Fibroblast of villous mesenchyme (primary cell): ENCODE data around the gene IL9R. TPM values are rescaled to one million over a fixed set of nuclear protein-coding genes. Genes with fewer than 3 reads are reported as not detected.
"Not testable (repeated sequence)": the region's sequence is repeated elsewhere in the genome, so short reads cannot be mapped to it uniquely, and the experiment has no call there.

Experiments
- DNase-seq: peaks from one replicate; pipeline ENCODE4 v3.0.0-alpha.2; 2010; ENCODE audit warnings: low read depth
- H3K4me3 ChIP-seq: 2 replicates; pipeline ENCODE4 v1.5.1; 2011; ENCODE audit warnings: low read depth, mild to moderate bottlenecking, low read length
- total RNA-seq: library from RNA; depleted of rRNA; stranded (reverse); fragments of >200 nt; gene quantifications from 2 replicates; pipeline ENCODE4 v1.2.3, GENCODE V29; 2012
- TF ChIP-seq, protein P1 (sequence below): IDR thresholded peaks from 2 replicates; pipeline ENCODE4 v1.5.1; 2012; ENCODE audit warnings: low read depth, mild to moderate bottlenecking, low read length; ENCODE audit not compliant: insufficient read depth

IL9R gene
- total RNA-seq, 1 donor, result not detected

DNA sequence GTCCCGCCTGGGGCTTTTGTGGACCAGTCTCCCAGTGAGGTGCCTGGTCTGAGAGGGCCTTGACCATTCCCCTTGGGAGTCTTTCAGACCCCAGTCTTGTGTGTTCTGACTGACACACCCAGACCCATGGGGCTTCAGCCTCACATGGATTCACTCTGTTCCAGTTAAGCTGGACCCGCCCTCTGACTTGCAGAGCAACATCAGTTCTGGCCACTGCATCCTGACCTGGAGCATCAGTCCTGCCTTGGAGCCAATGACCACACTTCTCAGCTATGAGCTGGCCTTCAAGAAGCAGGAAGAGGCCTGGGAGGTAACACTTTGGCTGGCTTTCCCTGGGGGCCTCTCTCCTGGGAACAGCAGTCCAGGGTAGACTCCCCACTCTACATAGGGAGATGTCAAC lies 6.8 kb downstream of the IL9R start:
- no peak for DNase-seq
- H3K4me3 ChIP-seq, result no peak overlapping the region
- TF ChIP-seq, protein P1, sequence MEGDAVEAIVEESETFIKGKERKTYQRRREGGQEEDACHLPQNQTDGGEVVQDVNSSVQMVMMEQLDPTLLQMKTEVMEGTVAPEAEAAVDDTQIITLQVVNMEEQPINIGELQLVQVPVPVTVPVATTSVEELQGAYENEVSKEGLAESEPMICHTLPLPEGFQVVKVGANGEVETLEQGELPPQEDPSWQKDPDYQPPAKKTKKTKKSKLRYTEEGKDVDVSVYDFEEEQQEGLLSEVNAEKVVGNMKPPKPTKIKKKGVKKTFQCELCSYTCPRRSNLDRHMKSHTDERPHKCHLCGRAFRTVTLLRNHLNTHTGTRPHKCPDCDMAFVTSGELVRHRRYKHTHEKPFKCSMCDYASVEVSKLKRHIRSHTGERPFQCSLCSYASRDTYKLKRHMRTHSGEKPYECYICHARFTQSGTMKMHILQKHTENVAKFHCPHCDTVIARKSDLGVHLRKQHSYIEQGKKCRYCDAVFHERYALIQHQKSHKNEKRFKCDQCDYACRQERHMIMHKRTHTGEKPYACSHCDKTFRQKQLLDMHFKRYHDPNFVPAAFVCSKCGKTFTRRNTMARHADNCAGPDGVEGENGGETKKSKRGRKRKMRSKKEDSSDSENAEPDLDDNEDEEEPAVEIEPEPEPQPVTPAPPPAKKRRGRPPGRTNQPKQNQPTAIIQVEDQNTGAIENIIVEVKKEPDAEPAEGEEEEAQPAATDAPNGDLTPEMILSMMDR, result no peak

DNA sequence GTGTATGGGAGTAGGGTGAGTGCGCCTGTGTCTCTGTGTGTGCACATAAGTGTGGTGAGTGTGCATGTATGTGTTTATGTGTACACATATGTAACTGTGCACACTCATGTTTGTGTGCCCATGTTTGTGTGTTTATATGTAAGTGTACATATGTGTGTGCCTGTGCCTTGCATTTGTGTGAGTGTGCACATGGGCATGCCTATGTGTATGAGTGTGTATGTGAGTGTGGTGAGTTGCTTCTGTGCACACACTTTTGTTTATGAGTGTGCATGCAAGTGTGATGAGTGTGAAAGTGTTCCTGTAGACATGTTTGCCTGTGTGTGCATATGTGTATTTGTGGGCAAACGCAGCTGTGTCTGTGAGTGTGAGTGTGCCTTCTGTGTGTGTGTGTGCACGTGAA lies 7.2 kb downstream of the IL9R start:
- TF ChIP-seq, protein P1, result no peak
- H3K4me3 ChIP-seq, result no peak overlapping the region
- DNase-seq, result no peak

DNA sequence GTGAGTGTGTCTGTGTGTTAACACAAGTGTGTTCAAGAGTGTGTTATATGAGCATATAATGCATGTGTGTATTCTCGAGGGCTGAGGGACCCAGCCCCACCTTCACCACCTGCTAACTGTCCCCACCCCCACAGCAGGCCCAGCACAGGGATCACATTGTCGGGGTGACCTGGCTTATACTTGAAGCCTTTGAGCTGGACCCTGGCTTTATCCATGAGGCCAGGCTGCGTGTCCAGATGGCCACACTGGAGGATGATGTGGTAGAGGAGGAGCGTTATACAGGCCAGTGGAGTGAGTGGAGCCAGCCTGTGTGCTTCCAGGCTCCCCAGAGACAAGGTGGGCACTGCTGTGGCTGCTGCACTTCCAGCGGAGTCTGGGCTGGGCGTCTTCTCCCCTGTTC lies 7.6 kb downstream of the IL9R start:
- TF ChIP-seq, protein P1, result no peak
- H3K4me3 ChIP-seq, result no peak overlapping the region
- no peak for DNase-seq

DNA sequence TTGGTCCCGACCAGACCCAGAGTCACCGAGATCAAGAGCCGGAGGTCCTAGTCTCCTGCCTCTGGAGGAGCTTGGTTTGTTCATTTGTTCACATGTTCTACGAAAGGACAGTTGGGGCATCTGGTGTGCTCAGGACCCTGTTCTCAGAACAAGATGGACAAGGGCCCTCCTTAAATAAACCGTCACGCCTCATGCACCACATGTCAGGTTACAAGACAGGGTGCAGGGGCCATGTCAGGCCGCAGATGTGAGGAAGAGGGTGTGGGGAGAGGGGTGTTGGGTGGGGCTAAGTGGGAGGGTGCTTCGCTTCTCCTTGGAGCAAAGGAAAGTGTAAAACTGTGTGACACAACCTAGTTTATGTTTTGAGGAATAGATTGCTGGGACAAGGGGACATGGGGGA lies 9.0 kb downstream of the IL9R start:
- not testable (repeated sequence) for H3K4me3 ChIP-seq, DNase-seq

DNA sequence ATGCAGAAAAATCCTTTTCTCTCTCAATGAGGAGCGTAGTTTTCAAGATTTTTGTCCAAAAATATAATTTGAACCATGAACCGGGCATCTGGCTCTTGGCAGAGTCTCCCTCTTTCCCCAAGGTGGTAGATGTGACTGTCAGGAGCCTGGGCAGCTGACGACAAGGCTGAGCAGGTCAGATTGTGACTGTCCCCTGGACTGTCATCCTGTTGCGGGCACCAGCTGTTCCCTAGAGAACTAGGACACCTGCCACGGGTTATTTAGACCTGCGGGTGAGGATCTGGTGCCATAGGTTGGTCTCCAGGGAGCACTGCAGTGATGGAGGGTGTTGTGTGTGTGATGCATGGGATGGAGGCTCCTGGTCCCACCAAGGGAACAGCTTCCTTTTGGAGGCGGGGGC lies 10.9 kb downstream of the IL9R start:
- DNase-seq, H3K4me3 ChIP-seq: not testable (repeated sequence)

DNA sequence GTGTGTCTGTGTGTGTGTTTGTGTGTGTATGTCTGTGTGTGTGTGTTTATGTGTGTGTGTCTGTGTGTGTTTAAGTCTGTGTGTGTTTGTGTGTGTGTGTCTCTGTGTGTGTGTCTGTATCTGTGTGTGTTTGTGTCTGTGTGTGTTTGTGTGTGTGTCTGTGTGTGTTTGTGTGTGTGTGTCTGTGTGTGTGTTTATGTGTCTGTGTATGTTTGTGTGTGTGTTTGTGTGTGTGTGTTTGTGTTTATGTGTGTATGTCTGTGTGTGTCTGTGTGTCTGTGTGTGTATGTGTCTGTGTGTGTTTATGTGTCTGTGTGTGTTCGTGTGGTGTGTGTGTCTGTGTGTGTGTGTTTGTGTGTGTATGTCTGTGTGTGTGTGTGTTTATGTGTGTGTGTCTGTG lies 11.4 kb downstream of the IL9R start:
- DNase-seq, result no peak
- TF ChIP-seq, protein P1, result no peak
- H3K4me3 ChIP-seq, result no peak overlapping the region

DNA sequence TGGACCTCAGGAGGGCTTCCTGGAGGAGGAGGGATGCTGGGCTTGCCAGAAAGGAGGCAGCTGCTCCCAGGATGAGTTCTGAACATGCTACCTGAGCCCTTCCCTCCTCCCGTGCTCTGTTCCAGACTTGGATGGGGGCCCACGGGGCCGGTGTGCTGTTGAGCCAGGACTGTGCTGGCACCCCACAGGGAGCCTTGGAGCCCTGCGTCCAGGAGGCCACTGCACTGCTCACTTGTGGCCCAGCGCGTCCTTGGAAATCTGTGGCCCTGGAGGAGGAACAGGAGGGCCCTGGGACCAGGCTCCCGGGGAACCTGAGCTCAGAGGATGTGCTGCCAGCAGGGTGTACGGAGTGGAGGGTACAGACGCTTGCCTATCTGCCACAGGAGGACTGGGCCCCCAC lies 12.2 kb downstream of the IL9R start:
- not testable (repeated sequence) for DNase-seq, H3K4me3 ChIP-seq

DNA sequence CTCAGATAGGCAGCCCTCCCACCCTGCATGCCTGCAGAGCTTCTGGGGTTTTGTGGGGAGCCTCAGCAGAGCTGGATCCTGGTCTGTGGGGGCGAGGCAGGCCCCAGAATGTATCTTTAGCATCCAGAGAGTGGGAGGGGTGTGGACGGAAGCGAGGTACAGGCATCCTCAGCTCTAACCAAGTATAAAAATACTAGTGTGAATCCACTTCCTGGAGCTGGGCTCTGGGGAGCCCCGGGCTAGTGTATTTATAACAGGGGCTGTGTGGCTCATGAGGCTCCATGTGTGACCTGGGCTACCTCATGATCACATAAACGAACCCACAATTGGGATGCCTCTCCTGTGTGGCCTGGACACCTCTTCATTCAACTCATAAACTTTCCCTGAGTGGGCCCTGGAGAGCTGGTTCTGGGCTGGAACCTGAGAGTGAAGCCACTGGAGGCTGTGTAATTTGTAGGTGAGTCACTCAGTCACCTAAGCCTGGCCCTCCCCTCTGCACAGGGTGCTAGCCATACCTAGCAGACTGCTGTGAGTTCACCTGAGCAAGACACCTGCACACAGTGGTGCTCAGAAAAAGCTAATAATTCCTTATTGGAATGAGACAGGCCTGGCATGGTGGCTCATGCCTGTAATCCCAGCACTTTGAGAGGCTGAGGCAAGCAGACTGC lies 15.9 kb downstream of the IL9R start:
- not testable (repeated sequence) for H3K4me3 ChIP-seq, DNase-seq

DNA sequence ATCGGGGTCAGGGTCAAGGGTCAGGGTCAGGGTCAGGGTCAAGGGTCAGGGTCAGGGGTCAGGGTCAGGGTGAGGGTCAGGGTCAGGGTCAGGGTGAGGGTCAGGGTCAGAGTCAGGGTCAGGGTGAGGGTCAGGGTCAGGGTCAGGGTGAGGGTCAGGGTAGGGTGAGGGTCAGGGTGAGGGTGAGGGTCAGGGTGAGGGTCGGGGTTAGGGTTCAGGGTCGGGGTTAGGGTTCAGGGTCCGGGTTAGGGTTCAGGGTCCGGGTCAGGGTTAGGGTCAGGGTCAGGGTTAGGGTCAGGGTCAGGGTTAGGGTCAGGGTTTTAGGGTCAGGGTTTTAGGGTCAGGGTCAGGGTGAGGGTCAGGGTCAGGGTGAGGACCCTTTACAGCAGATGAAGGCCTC lies 22.4 kb downstream of the IL9R start:
- H3K4me3 ChIP-seq, DNase-seq: not testable (repeated sequence)

DNA sequence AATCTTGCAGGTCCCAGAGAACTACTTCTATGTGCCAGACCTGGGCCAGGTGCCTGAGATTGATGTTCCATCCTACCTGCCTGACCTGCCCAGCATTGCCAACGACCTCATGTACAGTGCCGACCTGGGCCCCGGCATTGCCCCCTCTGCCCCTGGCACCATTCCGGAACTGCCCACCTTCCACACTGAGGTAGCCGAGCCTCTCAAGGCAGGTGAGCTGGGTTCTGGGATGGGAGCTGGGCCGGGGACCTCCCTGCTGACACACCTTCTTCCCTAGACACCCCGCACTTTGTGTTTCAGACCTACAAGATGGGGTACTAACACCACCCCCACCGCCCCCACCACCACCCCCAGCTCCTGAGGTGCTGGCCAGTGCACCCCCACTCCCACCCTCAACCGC lies 25.5 kb downstream of the IL9R start:
- not testable (repeated sequence) for H3K4me3 ChIP-seq, DNase-seq

DNA sequence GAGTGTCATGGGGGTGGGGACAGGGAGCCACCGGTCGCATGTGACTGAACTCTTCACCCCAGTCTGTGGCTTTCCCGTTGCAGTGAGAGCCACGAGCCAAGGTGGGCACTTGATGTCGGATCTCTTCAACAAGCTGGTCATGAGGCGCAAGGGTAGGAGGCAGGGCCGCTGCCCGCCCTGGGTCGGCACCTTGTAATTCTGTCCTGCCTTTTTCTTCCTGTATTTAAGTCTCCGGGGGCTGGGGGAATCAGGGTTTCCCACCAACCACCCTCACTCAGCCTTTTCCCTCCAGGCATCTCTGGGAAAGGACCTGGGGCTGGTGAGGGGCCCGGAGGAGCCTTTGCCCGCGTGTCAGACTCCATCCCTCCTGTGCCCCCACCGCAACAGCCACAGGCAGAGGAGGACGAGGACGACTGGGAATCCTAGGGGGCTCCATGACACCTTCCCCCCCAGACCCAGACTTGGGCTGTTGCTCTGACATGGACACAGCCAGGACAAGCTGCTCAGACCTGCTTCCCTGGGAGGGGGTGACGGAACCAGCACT lies 27.5 kb downstream of the IL9R start:
- not testable (repeated sequence) for H3K4me3 ChIP-seq, DNase-seq

DNA sequence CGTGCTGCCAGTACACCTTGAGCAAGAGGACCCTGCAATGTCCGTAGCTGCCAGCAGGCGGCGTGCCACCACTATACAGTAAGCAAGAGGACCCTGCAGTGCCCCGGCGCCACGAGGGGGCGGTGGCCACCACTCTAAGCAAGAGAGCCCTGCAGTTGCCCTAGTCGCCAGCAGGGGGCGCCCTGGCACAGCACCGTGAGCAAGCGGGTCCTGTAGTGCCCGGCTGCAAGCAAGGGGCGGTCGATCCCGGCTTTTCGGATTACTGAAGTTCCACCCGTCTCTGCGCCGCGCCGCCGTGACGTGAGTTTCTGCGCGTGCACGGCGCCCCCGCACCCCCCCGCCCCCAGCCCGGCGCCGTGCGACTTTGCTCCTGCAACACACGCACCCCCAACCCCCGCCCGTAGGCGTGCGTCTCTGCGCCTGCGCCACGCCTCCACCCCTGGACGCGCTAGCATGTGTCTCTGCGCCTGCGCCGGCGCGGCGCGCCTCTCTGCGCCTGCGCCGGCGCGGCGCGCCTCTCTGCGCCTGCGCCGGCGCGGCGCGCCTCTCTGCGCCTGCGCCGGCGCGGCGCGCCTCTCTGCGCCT lies 31.2 kb downstream of the IL9R start:
- not testable (repeated sequence) for DNase-seq, H3K4me3 ChIP-seq

DNA sequence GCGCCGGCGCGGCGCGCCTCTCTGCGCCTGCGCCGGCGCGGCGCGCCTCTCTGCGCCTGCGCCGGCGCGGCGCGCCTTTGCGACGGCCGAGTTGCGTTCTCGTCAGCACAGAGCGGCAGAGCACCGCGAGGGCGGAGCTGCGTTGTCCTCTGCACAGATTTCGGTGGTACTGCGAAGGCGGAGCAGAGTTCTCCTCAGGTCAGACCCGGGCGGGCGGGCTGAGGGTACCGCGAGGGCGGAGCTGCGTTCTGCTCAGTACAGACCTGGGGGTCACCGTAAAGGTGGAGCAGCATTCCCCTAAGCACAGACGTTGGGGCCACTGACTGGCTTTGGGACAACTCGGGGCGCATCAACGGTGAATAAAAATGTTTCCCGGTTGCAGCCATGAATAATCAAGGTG lies 31.8 kb downstream of the IL9R start:
- peak overlapping the region; percentile 30 for H3K4me3 ChIP-seq
- DNase-seq, result not testable (repeated sequence)

DNA sequence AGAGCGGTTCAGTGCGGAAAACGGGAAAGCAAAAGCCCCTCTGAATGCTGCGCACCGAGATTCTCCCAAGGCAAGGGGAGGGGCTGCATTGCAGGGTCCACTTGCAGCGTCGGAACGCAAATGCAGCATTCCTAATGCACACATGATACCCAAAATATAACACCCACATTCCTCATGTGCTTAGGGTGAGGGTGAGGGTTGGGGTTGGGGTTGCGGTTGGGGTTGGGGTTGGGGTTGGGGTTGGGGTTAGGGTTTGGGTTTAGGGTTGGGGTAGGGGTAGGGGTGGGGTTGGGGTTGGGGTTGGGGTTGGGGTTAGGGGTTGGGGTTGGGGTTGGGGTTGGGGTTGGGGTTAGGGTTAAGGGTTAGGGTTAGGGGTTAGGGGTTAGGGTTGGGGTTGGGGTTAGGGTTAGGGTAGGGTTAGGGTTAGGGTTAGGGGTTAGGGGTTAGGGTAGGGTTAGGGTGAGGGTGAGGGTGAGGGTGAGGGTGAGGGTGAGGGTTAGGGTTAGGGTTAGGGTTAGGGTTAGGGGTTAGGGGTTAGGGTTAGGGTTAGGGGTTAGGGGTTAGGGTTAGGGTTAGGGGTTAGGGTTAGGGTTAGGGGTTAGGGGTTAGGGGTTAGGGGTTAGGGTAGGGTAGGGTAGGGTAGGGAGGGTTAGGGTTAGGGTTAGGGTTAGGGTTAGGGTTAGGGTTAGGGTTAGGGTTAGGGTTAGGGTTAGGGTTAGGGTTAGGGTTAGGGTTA lies 32.4 kb downstream of the IL9R start:
- not testable (repeated sequence) for DNase-seq
- H3K4me3 ChIP-seq, result peak overlapping the region; percentile 32
